GM18861 (cell line): Measurements from ENCODE around the gene PHETA1.

Experiments used
- ATAC-seq: cut with Tn5 transposase; IDR thresholded peaks from one replicate; pipeline ENCODE4 v1.9.1; 2021; ENCODE audit not compliant: unreplicated experiment

PHETA1 gene, protein sequence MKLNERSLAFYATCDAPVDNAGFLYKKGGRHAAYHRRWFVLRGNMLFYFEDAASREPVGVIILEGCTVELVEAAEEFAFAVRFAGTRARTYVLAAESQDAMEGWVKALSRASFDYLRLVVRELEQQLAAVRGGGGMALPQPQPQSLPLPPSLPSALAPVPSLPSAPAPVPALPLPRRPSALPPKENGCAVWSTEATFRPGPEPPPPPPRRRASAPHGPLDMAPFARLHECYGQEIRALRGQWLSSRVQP

DNA sequence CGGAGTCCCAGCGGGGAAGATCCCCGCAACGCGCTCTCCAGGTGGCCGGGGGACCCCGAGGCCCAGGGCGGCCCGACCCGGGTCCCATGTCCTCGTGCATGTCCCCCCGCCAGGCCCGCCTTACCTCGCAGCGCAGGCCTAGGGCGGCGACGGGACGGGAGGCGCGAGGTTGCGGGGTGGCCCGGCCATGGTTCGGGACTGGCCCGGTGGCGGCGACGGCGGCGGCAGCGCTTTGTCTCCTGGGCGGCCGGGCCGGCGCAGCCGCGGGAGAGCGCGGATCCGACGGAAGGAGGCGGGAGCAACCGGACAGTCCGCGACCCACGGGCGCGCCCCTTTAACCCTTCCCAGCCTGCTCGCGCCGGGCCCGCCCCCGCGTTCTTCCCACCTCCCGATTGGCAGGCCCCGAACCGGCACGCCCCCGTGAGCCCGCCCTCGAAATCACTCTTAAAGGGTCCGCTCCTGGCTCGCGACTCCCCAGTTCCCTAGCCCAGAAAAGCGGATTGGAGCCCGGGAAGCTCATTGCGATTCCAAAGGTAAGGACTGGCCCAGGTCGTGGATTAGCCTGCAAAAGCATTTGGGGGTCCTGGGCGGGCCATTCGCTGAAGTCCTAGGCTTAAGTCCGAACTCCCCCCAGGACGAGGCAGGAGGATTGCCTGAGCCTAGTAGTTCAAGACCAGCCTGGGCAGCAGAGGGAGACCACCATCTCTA lies at the start of gene PHETA1:
Gene PHETA1 (minus strand): TSS at position 308 of the 708 bp plus-strand sequence. CDS start 5,668 bp downstream, outside the sequence.
- ATAC-seq, result peak; percentile 72

- no peak for ATAC-seq
These were observed 49.6 kb upstream of the PHETA1 start for GRCh38 chr12:111418594-111418880.

- no peak for ATAC-seq
These were observed 49.1 kb upstream of the PHETA1 start for GRCh38 chr12:111417784-111418593.

DNA sequence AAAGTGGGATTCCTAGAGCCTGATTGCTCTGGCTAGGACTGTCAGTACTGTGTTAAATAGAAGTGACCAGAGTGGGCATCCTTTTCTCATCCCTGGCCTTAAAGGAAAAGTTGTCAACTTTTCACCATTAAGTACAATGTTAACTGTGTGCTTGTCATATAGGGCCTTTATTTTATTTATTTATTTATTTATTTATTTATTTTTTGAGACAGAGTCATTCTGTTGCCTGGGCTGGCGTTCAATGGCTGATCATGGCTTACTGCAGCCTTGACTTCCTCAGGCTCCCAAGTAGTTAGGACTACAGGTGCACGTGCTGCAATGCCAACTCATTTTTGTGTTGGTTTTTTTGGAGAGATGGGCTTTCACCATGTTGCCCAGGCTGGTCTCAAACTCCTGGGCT lies 48.4 kb upstream of the PHETA1 start:
- ATAC-seq, result no peak

- ATAC-seq, result no peak
These were observed 45.9 kb upstream of the PHETA1 start for GRCh38 chr12:111414711-111415252.

- no peak for ATAC-seq
These were observed 44.7 kb upstream of the PHETA1 start for GRCh38 chr12:111413442-111414086.

GRCh38 chr12:111412830-111413441 lies 44.0 kb upstream of the PHETA1 start:
- no peak for ATAC-seq

- no peak for ATAC-seq
These were observed 43.3 kb upstream of the PHETA1 start for GRCh38 chr12:111412007-111412829.

DNA sequence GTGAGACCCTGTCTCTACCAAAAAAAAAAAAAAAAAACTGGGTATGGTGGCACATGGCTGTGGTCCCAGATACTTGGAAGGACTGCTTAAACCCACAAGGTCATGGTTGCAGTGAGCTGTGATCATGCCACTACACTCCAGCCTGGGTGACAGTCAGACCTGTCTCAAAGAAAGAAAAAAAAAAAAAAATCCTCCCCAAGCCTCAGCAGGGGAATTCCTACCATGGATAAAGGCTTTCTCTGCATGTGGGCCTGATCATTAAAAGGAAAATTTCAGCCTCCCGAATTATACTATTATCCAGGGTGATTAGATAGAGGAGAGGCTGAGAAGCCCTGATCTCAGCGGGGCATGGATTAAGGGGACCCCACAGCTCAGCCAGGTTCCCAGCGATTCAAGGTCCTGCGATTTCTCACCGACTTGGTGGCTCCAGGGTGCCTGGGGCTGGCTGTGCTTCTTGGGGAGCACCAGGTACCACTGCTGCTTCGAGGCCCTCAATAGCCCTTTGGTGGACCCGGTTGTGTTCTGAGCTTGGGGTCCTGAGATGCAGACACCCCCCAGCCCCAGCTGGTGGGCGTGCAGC lies 42.4 kb upstream of the PHETA1 start:
- no peak for ATAC-seq

DNA sequence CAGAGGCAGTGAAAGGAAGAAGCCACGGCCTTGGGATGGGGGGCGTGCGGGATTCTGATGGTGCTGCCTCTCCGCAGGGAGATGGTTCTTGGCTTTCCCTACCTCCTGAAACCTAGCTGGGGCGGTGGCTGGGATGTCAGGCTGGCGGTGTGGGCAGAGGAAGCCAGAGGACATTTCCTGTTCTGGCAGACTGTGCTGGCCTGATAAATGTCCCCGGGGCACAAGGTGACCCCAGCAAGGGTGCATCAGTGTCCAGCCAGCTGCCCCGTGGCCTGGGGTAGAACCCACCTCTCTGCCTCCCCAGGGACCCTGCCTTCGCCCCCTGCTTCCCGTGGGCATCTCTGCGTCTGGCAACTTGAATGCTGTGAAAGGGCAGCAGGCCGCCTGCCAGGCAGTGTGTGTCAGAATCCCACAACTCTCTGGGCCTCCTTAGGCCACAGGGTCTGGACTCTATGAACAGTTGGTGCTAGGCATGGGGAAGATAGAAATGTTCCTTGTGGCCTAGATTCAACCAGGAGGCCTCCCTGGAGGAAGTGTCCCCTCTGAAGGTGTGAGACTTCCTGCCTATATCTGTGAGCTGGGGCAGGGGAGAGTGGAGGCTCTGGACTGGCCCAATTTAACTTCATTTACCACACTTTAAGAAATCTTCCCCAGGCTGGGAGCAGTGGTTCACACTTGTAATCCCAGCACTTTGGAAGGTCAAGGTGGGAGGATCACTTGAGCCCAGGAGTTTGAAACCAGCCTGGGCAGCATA lies 41.7 kb upstream of the PHETA1 start:
- ATAC-seq, result no peak

DNA sequence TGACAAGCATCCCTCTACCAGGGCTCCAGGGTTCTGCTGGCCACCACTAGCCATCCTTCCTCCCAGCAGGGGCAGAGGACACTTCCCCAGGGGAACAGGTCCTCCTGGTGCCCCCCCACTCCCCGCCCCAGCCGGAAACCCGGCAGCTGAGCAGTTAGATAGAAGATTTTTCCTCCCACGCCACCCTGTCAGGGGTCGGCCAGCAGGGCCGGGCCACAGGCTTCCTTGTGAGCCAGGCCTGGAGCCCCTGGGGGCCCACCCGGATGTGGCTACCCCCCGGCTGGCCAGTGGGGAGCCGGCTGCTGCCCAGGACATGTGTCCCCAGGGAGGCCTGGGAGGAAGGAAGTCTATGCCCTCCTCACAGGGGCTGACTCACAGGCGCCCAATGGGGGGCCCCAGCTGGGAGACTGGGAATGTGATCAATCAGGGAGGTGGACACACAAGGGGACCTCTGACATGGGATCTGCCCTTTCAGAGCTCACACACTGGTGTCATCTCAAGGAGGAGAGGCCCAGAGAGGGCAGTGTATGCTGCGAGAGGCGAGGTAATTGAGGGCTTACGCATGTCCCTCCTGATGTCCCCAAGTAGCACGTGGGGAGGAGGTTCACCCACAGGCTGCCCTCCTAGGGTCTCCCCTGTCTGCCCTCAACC lies 41.0 kb upstream of the PHETA1 start:
- ATAC-seq, result no peak

DNA sequence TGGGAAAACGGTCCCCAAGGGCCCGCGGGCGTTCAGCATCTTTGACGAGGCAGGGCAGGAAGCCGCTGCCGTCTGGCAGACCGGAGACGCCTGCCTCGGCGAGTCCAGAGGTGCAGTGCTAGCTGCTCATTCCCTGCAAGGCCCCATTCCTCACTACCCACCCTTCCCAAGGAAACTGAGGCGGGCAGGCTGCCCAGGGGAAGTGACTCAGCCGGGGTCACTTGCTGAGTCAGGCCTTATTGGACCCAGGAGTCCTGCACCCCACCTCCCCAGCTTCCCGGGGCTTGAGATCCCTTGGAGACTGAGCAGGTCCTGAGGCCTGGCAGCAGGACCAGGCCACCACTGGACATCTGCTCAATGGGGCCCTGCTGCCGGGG lies 40.5 kb upstream of the PHETA1 start:
- no peak for ATAC-seq

GRCh38 chr12:111408686-111409402 lies 39.9 kb upstream of the PHETA1 start:
- no peak for ATAC-seq

DNA sequence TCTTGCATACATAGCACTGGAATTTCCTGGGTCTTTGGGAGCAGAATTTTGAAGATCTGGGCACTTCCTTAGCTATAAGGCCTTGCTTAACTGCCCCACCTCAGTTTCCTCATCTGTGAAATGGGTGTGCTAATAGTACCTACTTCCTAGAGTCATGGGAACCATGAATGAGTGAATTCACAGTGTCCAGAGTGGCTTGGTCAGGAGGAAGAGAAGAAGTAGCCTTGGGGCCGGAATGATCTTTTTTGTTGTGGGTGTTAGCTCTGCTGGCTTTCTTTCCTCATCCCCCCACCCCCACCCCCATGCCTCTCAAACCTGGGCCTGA lies 39.2 kb upstream of the PHETA1 start:
- no peak for ATAC-seq

- ATAC-seq, result no peak
These were observed 38.7 kb upstream of the PHETA1 start for GRCh38 chr12:111407377-111408115.

DNA sequence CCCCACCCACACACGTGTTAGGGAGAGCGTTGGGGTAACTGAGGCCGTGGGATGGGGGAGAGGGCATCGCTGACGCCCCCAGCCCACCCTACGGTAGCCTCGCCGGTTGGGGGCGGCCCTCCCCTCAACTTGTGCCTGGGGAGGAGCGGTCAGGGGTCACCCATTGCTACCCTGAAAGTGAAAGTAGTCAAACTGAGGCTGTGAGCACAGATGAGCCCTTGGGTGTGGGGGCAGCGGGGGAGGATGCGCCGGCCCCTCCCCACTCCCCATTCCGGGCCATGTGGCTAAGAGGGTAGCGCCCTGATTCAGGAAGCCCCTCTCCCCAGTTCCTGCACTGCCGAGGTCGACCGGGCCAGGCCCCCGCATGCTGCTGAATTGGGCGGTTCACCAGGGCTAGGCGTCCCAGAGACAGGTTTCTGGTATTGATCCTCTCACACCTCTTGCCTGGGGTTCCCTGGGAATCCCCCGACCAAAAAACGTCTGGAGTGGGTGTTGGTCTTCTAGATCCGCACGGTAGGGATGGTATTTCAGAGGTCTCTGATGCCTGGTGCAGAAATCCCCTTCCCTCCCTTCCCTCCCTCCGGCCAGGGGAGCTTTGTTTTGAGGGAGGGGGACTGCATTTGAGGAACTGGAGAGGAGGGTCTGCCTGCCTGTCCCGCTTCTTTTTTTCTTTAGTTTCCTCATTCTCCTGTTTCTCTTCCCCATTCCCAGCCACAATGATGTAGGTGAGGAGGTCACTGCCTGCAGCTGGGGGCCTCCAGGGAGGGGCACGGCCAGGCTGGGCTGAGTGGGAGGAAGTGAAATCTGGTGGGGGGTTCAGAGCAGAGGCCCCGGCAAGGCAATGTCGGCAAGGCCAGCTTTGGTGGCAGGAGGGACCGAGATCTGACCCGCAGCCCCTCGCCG lies 37.8 kb upstream of the PHETA1 start:
- no peak for ATAC-seq
